Stimulated activated CD8-positive, alpha-beta memory T cell treated with anti-CD3 and anti-CD28 coated beads, Interleukin-7, amount 100 ng/mL, for 24 hours (primary cell): ENCODE results near the gene KBTBD12.

Experiments
- DNase-seq: peaks from one replicate; pipeline ENCODE4 v3.0.0-alpha.2; 2020; ENCODE audit warnings: low read depth

The KBTBD12 gene

GRCh38 chr3:127953091-127954035 lies 38.3 kb downstream of the KBTBD12 start:
- DNase-seq = no peak

GRCh38 chr3:127954640-127955039 lies 39.6 kb downstream of the KBTBD12 start:
- no peak for DNase-seq

DNA sequence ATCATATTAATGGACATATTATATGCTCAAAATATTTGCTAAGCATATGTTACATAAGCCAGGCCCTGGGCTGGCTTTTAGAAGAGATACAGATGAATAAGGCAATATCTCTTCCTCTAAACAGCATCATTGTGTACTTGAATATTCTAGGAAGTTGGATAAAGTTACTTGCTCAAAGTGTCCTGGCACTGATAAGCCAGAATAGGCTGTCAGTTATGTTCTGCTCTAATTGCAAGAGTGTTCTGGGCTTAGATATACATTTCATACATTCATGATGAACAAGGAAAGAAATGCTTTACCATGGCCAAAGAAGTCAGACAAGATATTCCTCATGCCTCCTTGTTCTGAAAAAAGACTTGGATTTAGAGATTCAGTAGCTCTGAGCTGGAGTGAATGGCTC lies 40.7 kb downstream of the KBTBD12 start:
- DNase-seq = no peak

GRCh38 chr3:127959041-127959440 lies 44.0 kb downstream of the KBTBD12 start:
- no peak for DNase-seq

DNA sequence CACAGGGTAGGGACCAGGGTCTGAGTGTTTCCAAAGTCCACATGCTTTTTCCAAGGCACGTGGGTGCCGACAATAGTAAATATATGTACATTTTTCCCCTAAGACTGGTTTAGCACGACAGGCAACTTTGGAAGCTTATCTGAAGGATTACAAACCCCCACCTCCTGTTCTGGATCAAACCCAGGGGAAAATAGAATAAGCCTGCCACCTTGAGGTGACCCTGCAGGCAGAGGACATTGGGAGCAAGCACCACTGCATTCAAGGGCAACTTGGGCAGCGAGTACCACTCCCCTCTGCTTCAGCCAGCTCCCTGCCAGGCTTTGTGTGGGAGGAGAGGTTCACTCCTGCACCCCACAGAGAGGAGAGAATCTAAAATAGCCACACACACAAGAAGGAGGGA lies 44.8 kb downstream of the KBTBD12 start:
- no peak for DNase-seq

DNA sequence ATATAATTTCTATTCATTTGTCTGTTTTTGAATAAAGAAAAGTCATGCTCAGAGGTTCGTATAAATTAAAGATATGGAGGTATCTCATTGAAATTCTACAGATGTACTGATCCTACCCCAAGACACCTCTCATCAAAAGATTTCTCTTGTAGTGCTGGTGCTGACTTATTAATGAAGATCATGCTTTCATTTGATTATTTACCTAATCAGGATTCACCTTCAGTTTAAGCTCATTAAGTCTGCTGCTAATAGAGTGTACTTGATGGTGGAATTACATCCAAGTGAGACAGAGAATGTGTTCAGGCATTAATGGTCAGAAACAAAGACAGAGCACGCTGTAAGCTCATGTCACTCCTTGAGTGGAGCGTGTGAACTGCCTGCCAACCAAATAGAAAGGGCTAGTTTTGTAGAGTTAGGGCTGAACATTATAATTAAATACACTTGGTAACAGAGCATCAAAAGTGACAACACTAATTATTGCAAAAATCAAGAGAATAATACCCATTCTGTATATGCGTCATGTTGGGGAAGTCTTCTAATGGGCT lies 45.5 kb downstream of the KBTBD12 start:
- DNase-seq = no peak

- DNase-seq = no peak
These were observed 46.1 kb downstream of the KBTBD12 start for GRCh38 chr3:127961124-127961523.

- DNase-seq = no peak
These were observed 46.9 kb downstream of the KBTBD12 start for GRCh38 chr3:127961963-127962362.

- DNase-seq = no peak
These were observed 47.9 kb downstream of the KBTBD12 start for GRCh38 chr3:127962937-127963336.

- no peak for DNase-seq
These were observed 49.0 kb downstream of the KBTBD12 start for GRCh38 chr3:127964053-127964452.

DNA sequence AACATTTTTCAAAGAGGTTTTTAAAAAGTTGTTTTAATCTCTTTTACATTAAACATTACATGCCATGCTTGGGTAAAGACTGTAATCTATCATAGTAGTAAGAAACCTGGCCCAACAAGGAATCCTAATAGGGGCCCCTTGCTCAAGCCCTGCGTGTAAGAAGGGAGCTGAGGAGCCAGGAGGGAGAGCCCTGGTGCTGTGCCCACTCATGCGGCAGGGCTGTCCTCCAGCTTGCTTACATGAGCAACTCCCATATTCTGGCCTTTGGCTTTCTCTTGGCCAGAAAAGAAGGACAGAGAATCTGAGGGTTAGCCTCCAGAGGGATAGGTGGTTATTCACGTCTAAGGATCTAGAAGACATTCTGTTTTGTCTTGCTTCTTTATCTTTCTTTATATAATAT lies 49.8 kb downstream of the KBTBD12 start:
- no peak for DNase-seq

DNA sequence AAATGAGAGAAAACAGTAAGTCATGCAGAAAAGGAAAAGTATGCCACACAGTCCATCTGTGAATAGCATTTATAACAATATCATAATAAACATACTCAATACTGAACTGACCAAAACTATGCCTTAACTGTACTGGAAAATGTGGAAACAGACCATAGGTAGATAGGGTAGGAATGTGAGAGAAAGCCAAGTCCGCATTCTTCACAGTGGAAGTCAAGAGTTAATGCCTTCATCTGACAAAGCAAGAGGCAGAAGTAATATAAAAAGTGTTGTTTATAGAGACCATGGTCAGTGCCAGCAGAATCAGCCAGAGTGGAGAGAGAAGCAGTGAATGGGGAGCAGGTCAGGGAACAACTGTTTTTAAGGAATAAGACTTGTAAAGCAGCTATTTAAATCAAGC lies 52.3 kb downstream of the KBTBD12 start:
- no peak for DNase-seq

DNA sequence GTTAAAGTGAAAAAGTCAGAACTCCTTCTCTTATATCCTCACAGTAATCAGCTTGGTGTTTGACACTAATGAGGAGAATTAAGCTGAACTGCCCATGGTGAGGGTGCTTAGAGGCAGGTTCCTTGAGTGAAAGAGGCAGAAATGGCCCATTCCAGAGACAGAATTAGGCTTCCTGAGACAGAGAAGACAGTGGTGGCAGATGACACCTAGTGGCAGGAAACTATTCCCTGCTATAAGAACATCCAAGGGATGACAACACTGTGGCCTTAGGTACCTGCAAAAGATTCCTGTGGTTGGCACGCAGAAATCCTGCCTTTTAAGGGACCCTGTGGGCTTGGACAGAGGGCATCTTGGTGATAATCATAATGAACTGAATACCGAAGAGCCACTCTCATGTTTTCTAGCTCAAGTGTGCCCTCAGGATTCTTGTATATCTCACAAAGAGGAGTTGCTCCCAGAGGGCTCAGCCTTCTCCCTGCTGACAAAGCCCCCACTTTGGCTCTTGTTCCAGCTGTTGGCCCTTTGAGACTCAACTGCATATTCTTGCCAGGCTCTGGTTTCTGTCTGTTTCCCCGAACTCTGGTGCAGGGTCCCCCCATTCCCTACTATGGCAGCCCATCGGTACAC lies 56.0 kb downstream of the KBTBD12 start:
- no peak for DNase-seq

DNA sequence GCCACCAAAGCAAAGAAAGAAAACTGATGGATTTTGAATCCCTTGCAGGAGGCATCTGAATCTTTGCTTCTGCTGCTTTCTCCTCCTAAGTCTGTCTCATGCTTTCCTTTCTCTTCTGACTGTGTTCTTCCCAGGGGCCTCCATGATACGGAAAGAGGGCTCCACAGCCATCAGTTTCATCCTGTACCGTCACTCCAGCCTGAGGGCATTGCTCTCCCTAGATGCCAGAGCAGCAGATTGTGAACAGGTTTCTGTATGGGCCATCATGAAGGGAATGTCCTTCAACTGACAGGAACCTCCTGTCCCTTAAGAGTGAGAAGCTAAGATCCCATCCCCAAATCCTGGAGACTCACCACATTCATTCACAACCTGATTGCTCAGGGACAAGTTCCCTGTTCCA lies 59.2 kb downstream of the KBTBD12 start:
- DNase-seq = no peak

- no peak for DNase-seq
These were observed 60.4 kb downstream of the KBTBD12 start for GRCh38 chr3:127975153-127976029.

DNA sequence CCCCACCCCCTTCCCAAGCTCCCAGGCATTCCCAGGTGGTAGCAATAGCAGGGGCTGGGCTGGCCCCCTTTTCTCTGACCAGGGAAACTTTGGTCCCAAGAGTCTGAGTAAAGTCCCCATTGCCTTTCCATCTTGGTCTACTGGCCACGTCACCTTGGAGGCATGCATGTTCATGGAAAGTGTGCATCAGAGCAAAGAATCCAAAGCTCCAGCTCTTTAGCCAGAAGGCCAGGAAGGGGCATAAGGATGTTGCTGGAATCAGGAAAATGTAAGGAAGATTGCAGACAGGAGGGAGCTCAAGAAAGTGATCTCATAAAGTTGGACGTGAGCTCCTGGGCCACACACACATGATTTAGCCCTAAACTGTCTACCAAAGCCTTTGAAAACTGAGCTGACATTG lies 63.6 kb downstream of the KBTBD12 start:
- no peak for DNase-seq

GRCh38 chr3:127979473-127979872 lies 64.4 kb downstream of the KBTBD12 start:
- no peak for DNase-seq

- DNase-seq = no peak
These were observed 66.1 kb downstream of the KBTBD12 start for GRCh38 chr3:127981097-127981496.

DNA sequence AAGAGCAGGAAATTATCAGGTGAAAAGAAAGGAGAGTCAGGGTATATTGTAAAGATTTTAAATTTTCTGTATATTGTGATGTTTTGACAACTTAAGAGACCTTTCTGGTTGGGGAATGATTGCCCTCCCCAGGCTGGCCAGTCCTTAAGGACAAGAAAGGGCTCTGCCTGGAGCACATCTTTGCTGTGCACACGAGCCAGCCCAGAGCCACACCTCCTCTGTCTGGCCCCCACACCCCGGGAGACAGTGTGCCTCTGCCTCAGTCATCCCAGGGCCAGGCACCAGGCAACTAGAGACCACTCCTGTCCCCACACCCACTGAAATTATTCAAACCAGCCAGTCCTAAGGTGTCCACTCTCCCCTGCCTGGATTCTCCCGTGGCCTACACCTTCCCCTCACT lies 67.1 kb downstream of the KBTBD12 start:
- DNase-seq = no peak

GRCh38 chr3:127984241-127984975 lies 69.4 kb downstream of the KBTBD12 start:
- DNase-seq = no peak

DNA sequence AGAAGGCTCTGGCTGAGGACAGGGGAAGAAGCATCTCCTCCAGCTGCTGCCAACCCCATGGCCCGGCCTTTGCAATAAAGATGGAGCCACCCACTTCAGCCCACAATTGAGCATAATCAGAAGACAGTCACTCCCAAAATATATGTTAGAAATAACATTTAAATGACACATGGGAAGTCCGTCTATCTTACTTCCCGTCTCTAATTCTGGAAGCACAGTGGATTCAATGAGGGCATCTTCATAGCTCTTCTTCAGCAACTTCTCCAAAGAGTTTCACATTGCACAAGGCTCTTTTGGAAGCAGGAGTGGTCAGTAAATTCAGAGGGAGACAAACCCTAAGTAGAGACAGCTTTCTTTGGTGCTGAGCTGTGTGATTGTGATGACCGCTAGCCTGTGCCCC lies 70.2 kb downstream of the KBTBD12 start:
- no peak for DNase-seq
